Measurements from ENCODE around the gene ALDH3B1. TPM values are rescaled to one million over a fixed set of nuclear protein-coding genes. Genes with fewer than 3 reads are reported as not detected.

ALDH3B1 gene
- total and polyA plus RNA-seq, 9 of the 15 experiments (the other 6 are each of a cell fraction or from before 2014, with no cell fraction given): 0.01 to 0.35 (median 0.07) TPM; not detected in 2

GRCh38 chr11:68008381-68009337 is 1.5 kb upstream of the ALDH3B1 start (continued):
- TF ChIP-seq CUX1 (CRISPR knock-in tag; IDR thresholded peaks at IDR 0.05) (no peak), ARID2 (IDR thresholded peaks at IDR 0.05) (no peak), HNRNPLL (IDR thresholded peaks at IDR 0.05; ENCODE audit: low read depth, low read length, poor library complexity, severe bottlenecking) (no peak), CREB3 (tag; conservative IDR thresholded peaks at IDR 0.05; ENCODE audit: low read depth) (no peak), ZNF175 (CRISPR knock-in tag; IDR thresholded peaks at IDR 0.05; ENCODE audit: low read depth) (no peak), FOXJ3 (CRISPR knock-in tag; IDR thresholded peaks at IDR 0.05) (no peak), SMARCE1 (IDR thresholded peaks at IDR 0.05) (no peak), CBX8 (IDR thresholded peaks at IDR 0.05; ENCODE audit: borderline replicate concordance, extremely low read depth, low read depth, low read length, poor library complexity, severe bottlenecking) (no peak)

Data from K562 (cell line).